ENCODE measurements around the gene BICD1. TPM values are rescaled to one million over a fixed set of nuclear protein-coding genes. Genes with fewer than 3 reads are reported as not detected.

The BICD1 gene
- total RNA-seq, 1 experiment from 2014 or later, result 41.3 TPM

GRCh38 chr12:32353540-32353939 is 246.9 kb downstream of the BICD1 start:
- no peaks in the 10 kb centered on the region for H3F3A ChIP-seq (ENCODE audit: insufficient read depth, low read depth)
- BruUV-seq (replicated peaks), result no TSS peak
- H3K9me3 ChIP-seq (ENCODE audit: insufficient read depth, low read depth), result no peaks in the 10 kb centered on the region
- ChIA-PET POLR2A (ENCODE audit: unreplicated experiment) (interaction anchor here (0.6 to 0.7 kb wide), 3 partner anchors 242 to 925 kb away, joined by 3 to 6 read pairs (median 6); no protein-coding TSS in a partner anchor), CTCF (no interaction called here)
- H3K4me2 ChIP-seq, result no peak overlapping the region
- no peak overlapping the region for H3K4me3 ChIP-seq
- H3K36me3 ChIP-seq (ENCODE audit: low read depth), result no peaks in the 10 kb centered on the region
- H3K4me1 ChIP-seq (replicated peaks; ENCODE audit: insufficient read depth), result no peaks in the 10 kb centered on the region
- no peak for TF ChIP-seq EZH2 (IDR thresholded peaks at IDR 0.05; ENCODE audit: low read depth)
- TF ChIP-seq CTCF (conservative IDR thresholded peaks at IDR 0.05), result no peak
- no peaks in the 10 kb centered on the region for H3K9me2 ChIP-seq (ENCODE audit: insufficient read depth)
- DNase-seq, result no peak
- H4K20me1 ChIP-seq (ENCODE audit: insufficient read depth), result no peaks in the 10 kb centered on the region
- no peak overlapping the region for H3K27ac ChIP-seq
- H3K79me2 ChIP-seq (ENCODE audit: low read depth), result no peaks in the 10 kb centered on the region
- no peak overlapping the region for H2AFZ ChIP-seq
- intact Hi-C loops (cut with micrococcal nuclease; ENCODE audit: unreplicated experiment), result no loop called here
- H3K27me3 ChIP-seq (ENCODE audit: insufficient read depth, low read depth), result no peaks in the 10 kb centered on the region

GRCh38 chr12:32357601-32358249 is 251.1 kb downstream of the BICD1 start:
- ChIA-PET POLR2A (ENCODE audit: unreplicated experiment) (interaction anchor here (0.7 kb wide), 1 partner anchor 78 kb away, joined by 5 read pairs; no protein-coding TSS in a partner anchor), CTCF (no interaction called here)
- Histone ChIP-seq H2AFZ (no peak overlapping the region), H3K9me2 (ENCODE audit: insufficient read depth) (no peaks in the 10 kb centered on the region), H3K9me3 (ENCODE audit: insufficient read depth, low read depth) (no peaks in the 10 kb centered on the region), H3K4me2 (no peak overlapping the region), H3K4me3 (no peak overlapping the region), H3K4me1 (replicated peaks; ENCODE audit: insufficient read depth) (no peaks in the 10 kb centered on the region), H3K27me3 (ENCODE audit: insufficient read depth, low read depth) (no peaks in the 10 kb centered on the region), H3K79me2 (ENCODE audit: low read depth) (no peaks in the 10 kb centered on the region), H4K20me1 (ENCODE audit: insufficient read depth) (no peaks in the 10 kb centered on the region), H3K36me3 (ENCODE audit: low read depth) (no peaks in the 10 kb centered on the region), H3K27ac (no peak overlapping the region), H3F3A (ENCODE audit: insufficient read depth, low read depth) (no peaks in the 10 kb centered on the region)
- intact Hi-C loops (cut with micrococcal nuclease; ENCODE audit: unreplicated experiment), result no loop called here
- no TSS peak for BruUV-seq (replicated peaks)
- no peak for TF ChIP-seq EZH2 (IDR thresholded peaks at IDR 0.05; ENCODE audit: low read depth)
- no peak for TF ChIP-seq CTCF (conservative IDR thresholded peaks at IDR 0.05)
- DNase-seq, result no peak

GRCh38 chr12:32360956-32361355 is 254.3 kb downstream of the BICD1 start:
- ChIA-PET CTCF (no interaction called here), POLR2A (ENCODE audit: unreplicated experiment) (no interaction called here)
- no peaks in the 10 kb centered on the region for H3K9me3 ChIP-seq (ENCODE audit: insufficient read depth, low read depth)
- H3K9me2 ChIP-seq (ENCODE audit: insufficient read depth), result no peaks in the 10 kb centered on the region
- no peak overlapping the region for H3K4me2 ChIP-seq
- H4K20me1 ChIP-seq (ENCODE audit: insufficient read depth), result no peaks in the 10 kb centered on the region
- H2AFZ ChIP-seq, result no peak overlapping the region
- intact Hi-C loops (cut with micrococcal nuclease; ENCODE audit: unreplicated experiment), result loop anchor here (10.0 kb wide), 1 partner anchor 1106 kb away; no protein-coding TSS in a partner anchor
- H3F3A ChIP-seq (ENCODE audit: insufficient read depth, low read depth), result 0 out of 2 replicates have a peak, but pooled peaks cover 3% of the 10 kb centered on the region
- no peak overlapping the region for H3K27ac ChIP-seq
- H3K4me3 ChIP-seq, result no peak overlapping the region
- BruUV-seq (replicated peaks), result no TSS peak
- H3K4me1 ChIP-seq (replicated peaks; ENCODE audit: insufficient read depth), result no peaks in the 10 kb centered on the region
- DNase-seq, result no peak
- TF ChIP-seq CTCF (conservative IDR thresholded peaks at IDR 0.05) (no peak), EZH2 (IDR thresholded peaks at IDR 0.05; ENCODE audit: low read depth) (no peak)
- no peaks in the 10 kb centered on the region for H3K79me2 ChIP-seq (ENCODE audit: low read depth)
- no peaks in the 10 kb centered on the region for H3K27me3 ChIP-seq (ENCODE audit: insufficient read depth, low read depth)
- H3K36me3 ChIP-seq (ENCODE audit: low read depth), result no peaks in the 10 kb centered on the region

Data from PC-9 (cell line).